GM12878 (cell line): ENCODE measurements around the gene ERP27.

ENCODE experiments used
- CBX5 ChIP-seq: sonication (generic); IDR thresholded peaks from 2 replicates; pipeline ENCODE4 v1.6.1; 2016; ENCODE audit warnings: low read depth, moderate library complexity, mild to moderate bottlenecking, inconsistent platforms
- EP300 ChIP-seq, 2 experiments: fragments of 150-350 bp in 1 of 2; IDR thresholded peaks; 2 replicates each; pipeline ENCODE4 v1.6.1; 2011 to 2012; ENCODE audit warnings: low read depth in 2 of 2, low read length in 2 of 2, borderline replicate concordance in 1 of 2, improper control_type of control experiment in 1 of 2, inconsistent platforms in 1 of 2; ENCODE audit not compliant: control insufficient read depth in 1 of 2
- EZH2 ChIP-seq: IDR thresholded peaks from 2 replicates; pipeline ENCODE4 v1.6.1; 2012; ENCODE audit warnings: low read depth, mild to moderate bottlenecking, control low read depth, inconsistent platforms, low read length, borderline replicate concordance; ENCODE audit not compliant: control insufficient read depth
- IRF4 ChIP-seq: IDR thresholded peaks from 2 replicates; pipeline ENCODE4 v1.6.1; 2011; ENCODE audit warnings: low read depth, low read length
- NFYB ChIP-seq: IDR thresholded peaks from 2 replicates; pipeline ENCODE4 v1.6.1; 2011; ENCODE audit warnings: low read depth, mild to moderate bottlenecking, low read length, improper control_type of control experiment, moderate library complexity; ENCODE audit not compliant: insufficient read depth
- NR2C2 ChIP-seq: IDR thresholded peaks from 2 replicates; pipeline ENCODE4 v1.6.1; 2011; ENCODE audit warnings: borderline replicate concordance, low read depth; ENCODE audit not compliant: control insufficient read depth, insufficient read length
- POLR2A ChIP-seq: IDR thresholded peaks from 2 replicates; pipeline ENCODE4 v1.6.1; 2011; ENCODE audit warnings: low read depth, mild to moderate bottlenecking, low read length
- TF ChIP-seq, protein P1 (sequence below), 3 experiments: IDR thresholded peaks in 2 of 3; conservative IDR thresholded peaks in 1 of 3; 2 replicates each; pipeline ENCODE4 v1.5.1; 2011; ENCODE audit warnings: low read depth in 3 of 3, low read length in 3 of 3, mild to moderate bottlenecking in 3 of 3, control low read depth in 2 of 3, moderate library complexity in 2 of 3, inconsistent platforms in 1 of 3, mixed read lengths in 1 of 3; ENCODE audit not compliant: control insufficient read depth in 2 of 3, insufficient read depth in 1 of 3; ENCODE audit errors: extremely low read depth in 1 of 3
- TF ChIP-seq, protein P2 (sequence below): fragments of 450-650 bp; IDR thresholded peaks from 2 replicates; pipeline ENCODE4 v1.6.1; 2016; ENCODE audit warnings: mild to moderate bottlenecking, moderate library complexity, borderline replicate concordance
- TF ChIP-seq, protein P3 (sequence below): IDR thresholded peaks from 2 replicates; pipeline ENCODE4 v1.6.1; 2011; ENCODE audit warnings: mild to moderate bottlenecking, low read depth, low read length, moderate library complexity; ENCODE audit not compliant: insufficient replicate concordance

GRCh38 chr12:14901228-14901562, 37.1 kb downstream of the ERP27 start:
- TF ChIP-seq, protein P1, sequence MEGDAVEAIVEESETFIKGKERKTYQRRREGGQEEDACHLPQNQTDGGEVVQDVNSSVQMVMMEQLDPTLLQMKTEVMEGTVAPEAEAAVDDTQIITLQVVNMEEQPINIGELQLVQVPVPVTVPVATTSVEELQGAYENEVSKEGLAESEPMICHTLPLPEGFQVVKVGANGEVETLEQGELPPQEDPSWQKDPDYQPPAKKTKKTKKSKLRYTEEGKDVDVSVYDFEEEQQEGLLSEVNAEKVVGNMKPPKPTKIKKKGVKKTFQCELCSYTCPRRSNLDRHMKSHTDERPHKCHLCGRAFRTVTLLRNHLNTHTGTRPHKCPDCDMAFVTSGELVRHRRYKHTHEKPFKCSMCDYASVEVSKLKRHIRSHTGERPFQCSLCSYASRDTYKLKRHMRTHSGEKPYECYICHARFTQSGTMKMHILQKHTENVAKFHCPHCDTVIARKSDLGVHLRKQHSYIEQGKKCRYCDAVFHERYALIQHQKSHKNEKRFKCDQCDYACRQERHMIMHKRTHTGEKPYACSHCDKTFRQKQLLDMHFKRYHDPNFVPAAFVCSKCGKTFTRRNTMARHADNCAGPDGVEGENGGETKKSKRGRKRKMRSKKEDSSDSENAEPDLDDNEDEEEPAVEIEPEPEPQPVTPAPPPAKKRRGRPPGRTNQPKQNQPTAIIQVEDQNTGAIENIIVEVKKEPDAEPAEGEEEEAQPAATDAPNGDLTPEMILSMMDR (IDR thresholded peaks at IDR 0.05 in 2 of 3, conservative IDR thresholded peaks at IDR 0.05 in 1 of 3; ENCODE audit: control insufficient read depth in 2 of 3, extremely low read depth in 1 of 3, insufficient read depth in 1 of 3, low read depth in 3 of 3, low read length in 3 of 3): no peak
- TF ChIP-seq NFYB (no peak), IRF4 (no peak), CBX5 (no peak), EP300 (IDR thresholded peaks at IDR 0.05; ENCODE audit: borderline replicate concordance in 1 of 2, control insufficient read depth in 1 of 2, low read depth in 2 of 2, low read length in 2 of 2) (no peak), POLR2A (no peak), EZH2 (no peak), NR2C2 (no peak)
- TF ChIP-seq, protein P2, sequence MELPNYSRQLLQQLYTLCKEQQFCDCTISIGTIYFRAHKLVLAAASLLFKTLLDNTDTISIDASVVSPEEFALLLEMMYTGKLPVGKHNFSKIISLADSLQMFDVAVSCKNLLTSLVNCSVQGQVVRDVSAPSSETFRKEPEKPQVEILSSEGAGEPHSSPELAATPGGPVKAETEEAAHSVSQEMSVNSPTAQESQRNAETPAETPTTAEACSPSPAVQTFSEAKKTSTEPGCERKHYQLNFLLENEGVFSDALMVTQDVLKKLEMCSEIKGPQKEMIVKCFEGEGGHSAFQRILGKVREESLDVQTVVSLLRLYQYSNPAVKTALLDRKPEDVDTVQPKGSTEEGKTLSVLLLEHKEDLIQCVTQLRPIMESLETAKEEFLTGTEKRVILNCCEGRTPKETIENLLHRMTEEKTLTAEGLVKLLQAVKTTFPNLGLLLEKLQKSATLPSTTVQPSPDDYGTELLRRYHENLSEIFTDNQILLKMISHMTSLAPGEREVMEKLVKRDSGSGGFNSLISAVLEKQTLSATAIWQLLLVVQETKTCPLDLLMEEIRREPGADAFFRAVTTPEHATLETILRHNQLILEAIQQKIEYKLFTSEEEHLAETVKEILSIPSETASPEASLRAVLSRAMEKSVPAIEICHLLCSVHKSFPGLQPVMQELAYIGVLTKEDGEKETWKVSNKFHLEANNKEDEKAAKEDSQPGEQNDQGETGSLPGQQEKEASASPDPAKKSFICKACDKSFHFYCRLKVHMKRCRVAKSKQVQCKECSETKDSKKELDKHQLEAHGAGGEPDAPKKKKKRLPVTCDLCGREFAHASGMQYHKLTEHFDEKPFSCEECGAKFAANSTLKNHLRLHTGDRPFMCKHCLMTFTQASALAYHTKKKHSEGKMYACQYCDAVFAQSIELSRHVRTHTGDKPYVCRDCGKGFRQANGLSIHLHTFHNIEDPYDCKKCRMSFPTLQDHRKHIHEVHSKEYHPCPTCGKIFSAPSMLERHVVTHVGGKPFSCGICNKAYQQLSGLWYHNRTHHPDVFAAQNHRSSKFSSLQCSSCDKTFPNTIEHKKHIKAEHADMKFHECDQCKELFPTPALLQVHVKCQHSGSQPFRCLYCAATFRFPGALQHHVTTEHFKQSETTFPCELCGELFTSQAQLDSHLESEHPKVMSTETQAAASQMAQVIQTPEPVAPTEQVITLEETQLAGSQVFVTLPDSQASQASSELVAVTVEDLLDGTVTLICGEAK: no peak
- TF ChIP-seq, protein P3, sequence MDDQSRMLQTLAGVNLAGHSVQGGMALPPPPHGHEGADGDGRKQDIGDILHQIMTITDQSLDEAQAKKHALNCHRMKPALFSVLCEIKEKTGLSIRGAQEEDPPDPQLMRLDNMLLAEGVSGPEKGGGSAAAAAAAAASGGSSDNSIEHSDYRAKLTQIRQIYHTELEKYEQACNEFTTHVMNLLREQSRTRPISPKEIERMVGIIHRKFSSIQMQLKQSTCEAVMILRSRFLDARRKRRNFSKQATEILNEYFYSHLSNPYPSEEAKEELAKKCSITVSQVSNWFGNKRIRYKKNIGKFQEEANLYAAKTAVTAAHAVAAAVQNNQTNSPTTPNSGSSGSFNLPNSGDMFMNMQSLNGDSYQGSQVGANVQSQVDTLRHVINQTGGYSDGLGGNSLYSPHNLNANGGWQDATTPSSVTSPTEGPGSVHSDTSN: no peak
